NCI-H510A treated with DMSO at 0.1 percent for 48 hours (cell line): ENCODE measurements around the gene ACSM2A.
"Not testable (repeated sequence)": the region's sequence is repeated elsewhere in the genome, so short reads cannot be mapped to it uniquely, and the experiment has no call there.

Source experiments
- DNase-seq: peaks from one replicate; lab custom pipeline; 2025; lab: John Stamatoyannopoulos, UW

Gene ACSM2A

GRCh38 chr16:20459227-20459626 is 7.9 kb downstream of the ACSM2A start:
- not testable (repeated sequence) for DNase-seq

GRCh38 chr16:20460313-20460712 is 9.0 kb downstream of the ACSM2A start:
- not testable (repeated sequence) for DNase-seq

GRCh38 chr16:20468954-20469353 is 17.6 kb downstream of the ACSM2A start:
- not testable (repeated sequence) for DNase-seq

- DNase-seq: not testable (repeated sequence)
Measured at GRCh38 chr16:20469930-20470329, 18.6 kb downstream of the ACSM2A start.

- DNase-seq: not testable (repeated sequence)
Measured at GRCh38 chr16:20470732-20471131, 19.4 kb downstream of the ACSM2A start.

- not testable (repeated sequence) for DNase-seq
Measured at GRCh38 chr16:20477188-20477744, 25.9 kb downstream of the ACSM2A start.

GRCh38 chr16:20483989-20484388 is 32.7 kb downstream of the ACSM2A start:
- not testable (repeated sequence) for DNase-seq

GRCh38 chr16:20484726-20485125 is 33.4 kb downstream of the ACSM2A start:
- DNase-seq: no peak

- DNase-seq: no peak
Measured at GRCh38 chr16:20485408-20485807, 34.1 kb downstream of the ACSM2A start.

GRCh38 chr16:20490994-20491393 is 39.7 kb downstream of the ACSM2A start:
- not testable (repeated sequence) for DNase-seq

GRCh38 chr16:20491448-20491847 is 40.1 kb downstream of the ACSM2A start:
- DNase-seq: not testable (repeated sequence)

GRCh38 chr16:20504418-20504817 is 53.1 kb downstream of the ACSM2A start:
- no peak for DNase-seq

GRCh38 chr16:20507280-20507679 is 56.0 kb downstream of the ACSM2A start:
- no peak for DNase-seq

- DNase-seq: no peak
Measured at GRCh38 chr16:20510323-20510722, 59.0 kb downstream of the ACSM2A start.

GRCh38 chr16:20515688-20516090 is 64.4 kb downstream of the ACSM2A start:
- DNase-seq: no peak

GRCh38 chr16:20517149-20517548 is 65.8 kb downstream of the ACSM2A start:
- DNase-seq: no peak

GRCh38 chr16:20519231-20519630 is 67.9 kb downstream of the ACSM2A start:
- no peak for DNase-seq

- no peak for DNase-seq
Measured at GRCh38 chr16:20520103-20520502, 68.8 kb downstream of the ACSM2A start.

- not testable (repeated sequence) for DNase-seq
Measured at GRCh38 chr16:20531795-20532194, 80.5 kb downstream of the ACSM2A start.

- DNase-seq: not testable (repeated sequence)
Measured at GRCh38 chr16:20532284-20532792, 81.0 kb downstream of the ACSM2A start.

GRCh38 chr16:20536669-20537068 is 85.3 kb downstream of the ACSM2A start:
- DNase-seq: not testable (repeated sequence)
